Right ventricle myocardium inferior (tissue), 1 donor: ENCODE results near the gene CARHSP1. TPM values are rescaled to one million over a fixed set of nuclear protein-coding genes. Genes with fewer than 3 reads are reported as not detected.
"Not testable (repeated sequence)": the region's sequence is repeated elsewhere in the genome, so short reads cannot be mapped to it uniquely, and the experiment has no call there.

Experiments used
- ATAC-seq: fragments of 200-7000 bp; cut with Tn5 transposase; one replicate; pipeline ENCODE4 v1.9.1; 2020; ENCODE audit warnings: mild to moderate bottlenecking, moderate library complexity
- DNase-seq: peaks from one replicate; pipeline ENCODE4 v3.0.0; 2021; ENCODE audit errors: missing footprints
- intact Hi-C: fragments of 100-400 bp; cut with DNase I; formaldehyde crosslinking; loops from one replicate; pipeline ENCODE4 v1.11.0; 2022
- total RNA-seq: library from RNA; stranded (reverse); fragmentation: NEBNext Ultra II Directional; extraction: Animal tissue kit (Norgen Biotek cat#: 25700); gene quantifications from one replicate; pipeline ENCODE4 v1.2.1, GENCODE V29; 2021
- donor health status: DM: no; HTN: yes; CAD: no; lungs with severe emphysema.

CARHSP1 gene
- total RNA-seq, 1 donor from 2014 or later: 32.7 TPM

- ATAC-seq: no peak
- intact Hi-C loops: no loop called here
- DNase-seq: no peak
These were observed 51.7 kb downstream of the CARHSP1 start for GRCh38 chr16:8816967-8817655.

DNA sequence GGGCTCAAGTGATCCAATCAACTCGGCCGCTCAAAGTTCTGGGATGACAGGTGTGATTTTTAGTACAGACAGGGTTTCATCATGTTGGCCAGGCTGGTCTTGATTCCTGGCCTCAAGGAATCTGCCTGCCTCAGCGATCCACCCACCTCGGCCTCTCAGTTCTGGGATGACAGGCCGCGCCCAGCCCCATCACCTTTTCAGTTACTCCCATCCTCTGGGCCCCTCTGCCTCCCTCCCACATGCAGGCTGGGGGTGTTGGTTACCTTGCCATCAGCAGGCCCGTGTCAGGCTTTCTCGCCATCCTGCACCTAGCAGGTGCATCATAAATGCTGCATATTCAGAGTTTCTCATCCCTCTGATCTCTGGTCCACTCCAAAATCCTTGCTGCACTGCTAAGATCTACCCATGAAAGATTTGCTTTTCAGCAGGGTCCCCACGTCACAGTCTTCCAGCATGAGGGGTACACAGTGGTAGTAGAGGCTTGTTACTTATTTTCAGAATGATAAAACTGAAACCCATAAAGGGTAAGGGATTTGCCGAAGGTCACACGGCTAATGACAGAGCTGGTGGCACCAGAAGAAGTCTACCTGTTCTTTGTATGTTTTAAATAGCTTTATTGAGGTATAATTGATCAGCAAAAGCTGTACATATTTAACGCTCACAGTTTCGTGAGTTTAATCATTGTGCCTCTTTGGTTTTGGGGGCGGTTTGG is 54.6 kb downstream of the CARHSP1 start:
- intact Hi-C loops: no loop called here
- no peak for DNase-seq
- no peak for ATAC-seq

GRCh38 chr16:8812162-8812843 is 56.5 kb downstream of the CARHSP1 start:
- ATAC-seq (no peak), DNase-seq (no peak)
- intact Hi-C loops: no loop called here

GRCh38 chr16:8808613-8809353 is 60.0 kb downstream of the CARHSP1 start:
- DNase-seq (no peak), ATAC-seq (no peak)
- intact Hi-C loops: no loop called here

- ATAC-seq: no peak
These were observed 60.8 kb downstream of the CARHSP1 start for GRCh38 chr16:8808009-8808408.

DNA sequence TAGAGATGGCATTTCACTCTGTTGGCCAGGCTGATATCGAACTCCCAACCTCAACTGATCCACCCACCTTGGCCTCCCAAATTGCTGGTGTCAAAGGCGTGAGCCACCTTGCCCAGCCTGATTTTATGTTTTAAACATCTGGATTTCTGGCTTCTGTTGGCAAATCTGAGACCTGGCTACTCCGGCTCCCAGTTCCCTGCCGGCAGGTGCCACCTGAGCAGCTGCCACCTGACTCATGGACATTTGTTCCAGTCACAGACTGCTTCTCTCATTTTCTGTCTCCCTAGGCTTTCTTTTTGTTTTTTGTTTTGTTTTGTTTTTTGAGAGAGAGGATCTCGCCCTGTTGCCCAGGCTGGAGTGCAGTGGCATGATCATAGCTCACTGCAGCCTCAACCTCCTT is 61.6 kb downstream of the CARHSP1 start:
- DNase-seq (no peak), ATAC-seq (no peak)
- intact Hi-C loops: no loop called here

More at GRCh38 chr16:8808009-8808408, 60.8 kb downstream of the CARHSP1 start:
- no peak for DNase-seq
- intact Hi-C loops: no loop called here

DNA sequence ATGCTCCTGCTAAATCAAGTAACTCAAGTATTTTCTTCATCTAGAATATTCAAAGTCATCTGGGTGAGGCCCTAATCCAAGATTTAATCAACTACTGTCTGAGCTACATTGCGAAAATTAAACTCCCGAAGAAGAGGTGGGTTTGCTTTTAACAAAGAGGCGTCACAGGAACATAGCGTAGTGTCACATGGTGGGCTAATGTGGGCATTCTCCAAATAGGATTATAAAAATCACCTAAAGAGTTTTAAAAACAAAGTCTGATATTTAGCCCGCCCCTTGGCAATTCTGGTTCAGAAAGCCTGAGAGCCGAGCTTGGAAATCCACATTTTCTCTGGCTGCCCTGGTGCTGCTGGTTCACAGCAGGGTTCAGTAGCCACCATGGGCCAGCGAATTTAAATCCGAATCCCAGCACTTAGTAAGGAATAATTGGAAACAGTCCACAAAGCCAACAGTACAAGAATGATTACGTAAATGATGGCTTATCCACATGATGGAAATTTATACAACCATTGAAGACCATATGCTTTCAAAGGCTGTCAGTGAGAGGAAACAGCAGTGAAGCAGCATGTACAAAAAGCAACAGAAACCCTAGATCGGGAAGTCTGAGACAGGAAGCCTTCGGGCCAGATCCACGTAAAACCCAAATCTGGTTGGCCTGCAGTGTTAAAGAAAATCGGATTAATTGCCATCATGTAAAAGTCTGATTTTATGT is 62.4 kb downstream of the CARHSP1 start:
- intact Hi-C loops: no loop called here
- DNase-seq: no peak
- no peak for ATAC-seq

- intact Hi-C loops: no loop called here
- no peak for ATAC-seq
- DNase-seq: no peak
These were observed 64.5 kb downstream of the CARHSP1 start for GRCh38 chr16:8804313-8804712.

DNA sequence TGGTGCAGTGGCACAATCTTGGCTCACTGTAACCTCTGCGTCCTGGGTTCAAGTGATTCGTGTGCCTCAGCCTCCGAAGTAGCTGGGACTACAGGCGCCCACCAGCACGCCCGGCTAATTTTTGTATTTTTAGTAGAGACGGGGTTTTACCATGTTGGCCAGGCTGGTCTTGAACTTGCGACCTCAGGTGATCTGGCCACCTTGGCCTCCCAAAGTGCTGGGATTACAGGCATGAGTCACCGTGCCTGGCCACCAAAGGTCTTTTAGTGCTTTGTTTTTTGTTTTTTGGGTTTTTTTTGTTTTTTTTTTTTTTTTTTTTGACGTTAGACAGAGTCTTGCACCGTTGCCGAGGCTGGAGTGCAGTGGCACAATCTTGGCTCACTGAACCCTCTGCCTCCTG is 65.1 kb downstream of the CARHSP1 start:
- DNase-seq, intact Hi-C loops, ATAC-seq: not testable (repeated sequence)

Other genes with a start within 250 kb of the CARHSP1 start
- 29.3 TPM for gene METTL22, start 247.3 kb downstream of the CARHSP1 start, total RNA-seq
- gene ABAT, start 194.4 kb downstream of the CARHSP1 start, total RNA-seq: 3.0 TPM
- gene TMEM186, start 71.4 kb downstream of the CARHSP1 start, total RNA-seq: 13.8 TPM
- gene PMM2, start 71.2 kb downstream of the CARHSP1 start, total RNA-seq: 15.9 TPM
- not detected for gene LITAFD, start 13.3 kb upstream of the CARHSP1 start, total RNA-seq
- 61.6 TPM for gene USP7, start 94.9 kb upstream of the CARHSP1 start, total RNA-seq
- gene HAPSTR1, start 222.6 kb upstream of the CARHSP1 start, total RNA-seq: 52.5 TPM